C1 segment of cervical spinal cord (tissue), 14 donors: Measurements from ENCODE around the gene ACE.

ENCODE experiments used
- DNase-seq, 14 donors: peaks; one replicate each; lab custom pipeline; 2025; lab: John Stamatoyannopoulos, UW

Gene ACE

DNA sequence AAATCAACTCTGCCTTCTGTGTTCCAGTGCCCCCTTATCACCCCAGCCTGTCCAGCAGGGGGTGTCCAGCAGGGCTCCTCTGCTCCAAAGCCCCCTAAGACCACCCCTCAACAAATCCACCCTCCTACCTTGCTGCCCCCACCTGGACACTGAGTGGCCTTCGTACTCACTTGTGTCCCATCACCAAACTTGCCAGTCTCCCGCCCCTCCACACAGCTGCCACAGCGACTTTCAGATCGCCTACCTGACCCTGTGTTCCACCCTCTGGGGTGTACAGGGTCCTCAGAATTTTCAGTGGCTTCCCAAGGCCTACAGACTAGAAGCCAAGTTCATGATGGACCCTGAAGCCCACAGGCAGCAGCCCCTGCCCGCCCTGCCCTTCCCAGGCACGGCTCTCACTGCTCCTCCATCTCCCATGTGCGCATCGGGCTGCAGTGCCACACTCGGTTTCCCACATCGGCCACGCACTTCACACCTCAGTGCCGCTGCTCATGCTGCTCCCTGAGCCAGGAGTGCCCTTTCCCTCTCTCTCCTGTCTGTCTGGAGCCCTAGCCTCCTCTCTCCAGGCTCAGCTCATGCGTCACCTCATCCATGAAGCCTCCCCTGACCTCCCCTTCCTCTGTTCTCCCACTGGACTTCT lies 58.1 kb downstream of the ACE start:
- DNase-seq, result no peak

DNA sequence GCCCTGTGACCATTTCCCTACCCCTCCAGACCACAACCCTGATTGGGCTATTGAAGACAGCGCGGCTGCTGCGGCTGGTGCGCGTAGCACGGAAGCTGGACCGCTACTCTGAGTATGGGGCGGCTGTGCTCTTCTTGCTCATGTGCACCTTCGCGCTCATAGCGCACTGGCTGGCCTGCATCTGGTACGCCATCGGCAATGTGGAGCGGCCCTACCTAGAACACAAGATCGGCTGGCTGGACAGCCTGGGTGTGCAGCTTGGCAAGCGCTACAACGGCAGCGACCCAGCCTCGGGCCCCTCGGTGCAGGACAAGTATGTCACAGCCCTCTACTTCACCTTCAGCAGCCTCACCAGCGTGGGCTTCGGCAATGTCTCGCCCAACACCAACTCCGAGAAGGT lies 58.8 kb downstream of the ACE start:
- no peak for DNase-seq

DNA sequence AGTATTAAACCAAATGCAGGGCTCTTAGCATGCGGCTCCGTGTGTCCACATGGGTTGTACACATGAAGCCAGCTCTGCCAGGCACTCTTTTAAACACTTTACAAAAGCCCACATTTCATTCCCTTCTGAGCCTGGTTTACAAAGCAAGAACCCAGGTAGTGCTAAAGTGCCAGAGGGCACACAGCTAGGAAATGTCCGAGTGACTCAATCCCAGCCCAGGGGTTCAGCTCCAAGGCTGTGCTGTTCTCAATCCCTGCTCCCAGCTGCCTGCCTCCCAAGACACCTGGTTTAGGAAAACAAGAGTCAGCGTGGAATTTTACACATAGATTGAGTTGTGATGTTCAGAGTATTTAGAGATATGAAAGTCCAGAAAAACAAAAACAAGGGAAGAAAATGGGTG lies 60.1 kb downstream of the ACE start:
- DNase-seq, result no peak

DNA sequence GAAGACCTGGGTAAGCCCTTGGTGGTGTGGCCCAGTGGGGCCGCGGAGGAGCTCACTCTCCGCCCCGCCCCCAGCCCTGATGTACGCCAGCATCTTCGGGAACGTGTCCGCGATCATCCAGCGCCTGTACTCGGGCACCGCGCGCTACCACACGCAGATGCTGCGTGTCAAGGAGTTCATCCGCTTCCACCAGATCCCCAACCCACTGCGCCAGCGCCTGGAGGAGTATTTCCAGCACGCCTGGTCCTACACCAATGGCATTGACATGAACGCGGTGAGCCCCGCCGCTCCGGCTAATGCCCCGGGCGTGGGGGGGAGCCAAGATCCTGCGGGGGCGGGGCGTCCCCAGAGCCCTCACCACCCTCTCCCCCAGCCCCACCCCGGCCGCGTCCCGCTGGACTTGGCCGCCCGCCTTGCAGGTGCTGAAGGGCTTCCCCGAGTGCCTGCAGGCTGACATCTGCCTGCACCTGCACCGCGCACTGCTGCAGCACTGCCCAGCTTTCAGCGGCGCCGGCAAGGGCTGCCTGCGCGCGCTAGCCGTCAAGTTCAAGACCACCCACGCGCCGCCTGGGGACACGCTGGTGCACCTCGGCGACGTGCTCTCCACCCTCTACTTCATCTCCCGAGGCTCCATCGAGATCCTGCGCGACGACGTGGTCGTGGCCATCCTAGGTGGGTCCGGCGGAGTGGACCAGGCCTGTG lies 61.3 kb downstream of the ACE start:
- no peak for DNase-seq

DNA sequence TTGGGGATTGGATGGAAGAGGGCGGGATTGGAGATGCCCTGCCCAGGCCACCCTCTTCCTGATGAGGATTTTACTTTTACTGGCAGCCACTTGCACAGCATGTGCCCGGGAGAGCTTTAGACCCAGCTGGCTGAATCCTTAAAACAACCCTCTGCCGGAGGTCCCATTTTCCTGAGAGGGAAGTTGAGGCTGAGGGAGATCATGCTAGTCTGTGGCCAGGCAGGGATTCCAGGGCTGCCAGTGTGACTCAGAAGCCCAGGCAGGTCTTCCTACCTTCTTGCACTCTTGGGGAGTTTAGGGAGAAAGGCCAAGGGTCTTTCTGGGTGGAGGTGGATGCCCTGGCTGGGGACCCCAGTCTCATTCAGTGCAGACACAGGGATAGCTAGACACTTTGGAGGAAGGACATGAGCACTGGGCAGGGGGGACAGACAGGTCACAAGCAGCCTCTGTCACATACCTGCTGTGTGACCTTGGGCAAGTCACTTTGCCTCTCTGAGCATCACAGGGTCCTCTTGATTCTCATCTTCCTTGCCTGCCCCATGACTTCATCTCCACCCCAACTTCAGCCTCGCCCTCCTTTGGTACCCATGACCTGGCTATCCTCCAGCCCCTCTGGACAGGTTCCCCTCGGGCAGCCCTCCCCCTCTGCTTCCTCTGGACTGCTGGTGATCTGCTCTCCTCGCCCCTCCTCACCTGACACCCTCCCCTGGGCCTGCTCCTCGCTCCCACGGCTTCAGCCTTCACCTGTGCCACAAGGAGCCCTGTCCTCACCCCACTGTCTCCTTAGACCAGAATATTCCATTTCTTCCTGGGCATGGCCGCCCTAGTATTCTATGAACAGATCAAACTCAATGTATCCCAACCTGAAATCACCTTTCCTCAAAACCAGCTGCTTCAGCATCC lies 62.1 kb downstream of the ACE start:
- DNase-seq, result no peak

DNA sequence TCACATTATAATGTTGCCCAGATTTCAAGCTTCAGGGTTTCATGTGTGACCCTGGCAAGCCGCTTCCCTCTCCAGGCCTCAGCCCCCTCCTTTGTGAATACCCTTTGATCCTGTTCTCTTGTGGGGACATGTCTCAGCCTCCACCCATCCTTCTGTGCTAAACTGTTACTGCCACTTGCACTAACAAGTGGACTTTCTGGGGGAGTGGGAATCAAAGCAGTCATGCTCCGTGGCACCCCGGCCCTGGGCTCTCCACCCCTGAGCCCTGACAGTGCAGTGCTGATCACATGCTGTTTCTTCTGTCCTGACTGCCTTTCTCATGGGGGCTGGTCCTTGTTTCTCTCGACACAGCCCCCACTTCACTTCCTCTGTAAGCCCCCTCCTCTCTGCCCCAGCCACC lies 63.7 kb downstream of the ACE start:
- DNase-seq, result no peak

DNA sequence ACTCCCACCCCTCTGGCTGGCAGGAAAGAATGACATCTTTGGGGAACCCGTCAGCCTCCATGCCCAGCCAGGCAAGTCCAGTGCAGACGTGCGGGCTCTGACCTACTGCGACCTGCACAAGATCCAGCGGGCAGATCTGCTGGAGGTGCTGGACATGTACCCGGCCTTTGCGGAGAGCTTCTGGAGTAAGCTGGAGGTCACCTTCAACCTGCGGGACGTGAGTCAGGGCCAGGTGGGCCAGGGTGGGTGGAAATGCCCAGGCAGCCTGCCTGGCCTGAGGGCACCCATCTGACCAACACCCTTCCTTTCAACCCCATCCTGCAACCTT lies 65.3 kb downstream of the ACE start:
- DNase-seq, result no peak

DNA sequence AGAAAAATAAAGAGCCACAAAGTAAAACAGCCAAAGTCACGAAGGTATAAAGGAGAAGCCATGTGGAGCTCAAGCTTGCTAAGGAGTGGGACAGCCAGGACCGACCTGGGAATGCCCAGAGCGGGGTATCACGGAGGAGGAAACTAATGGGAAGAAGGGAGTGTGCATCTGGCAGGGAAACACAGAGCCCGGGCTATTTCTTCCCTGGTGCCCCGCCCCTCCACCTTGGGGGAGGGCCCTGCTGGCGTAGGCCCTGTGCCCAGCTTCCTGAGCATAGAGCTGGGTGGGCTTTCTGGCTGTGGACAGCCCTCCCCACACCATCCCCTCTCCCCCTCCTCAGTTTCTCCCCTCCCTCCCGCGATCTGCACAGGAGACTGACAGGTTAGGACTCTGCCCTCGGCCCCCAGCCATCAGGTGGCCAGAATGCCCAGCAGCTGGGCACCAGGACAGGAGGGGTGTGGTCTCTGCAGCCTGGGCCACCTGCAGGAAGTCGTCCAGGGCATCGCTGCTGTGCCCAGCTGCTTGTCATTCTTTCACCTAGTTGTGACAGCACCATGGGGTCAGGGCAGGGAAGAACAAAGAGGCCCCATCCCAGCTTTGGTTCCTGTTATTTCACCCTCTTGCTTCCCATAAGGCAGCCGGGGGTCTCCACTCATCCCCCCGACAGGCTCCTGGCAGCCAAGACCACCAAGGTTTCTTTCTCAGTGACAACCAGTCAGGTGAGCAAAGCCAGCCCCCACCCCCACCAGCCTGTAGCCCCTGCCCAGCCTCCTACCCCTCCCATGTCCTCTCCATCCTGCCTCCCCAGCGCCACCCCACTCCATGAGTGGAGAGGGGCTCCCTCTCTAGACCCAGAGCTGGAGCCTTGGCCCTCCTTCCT lies 66.3 kb downstream of the ACE start:
- DNase-seq, result no peak

DNA sequence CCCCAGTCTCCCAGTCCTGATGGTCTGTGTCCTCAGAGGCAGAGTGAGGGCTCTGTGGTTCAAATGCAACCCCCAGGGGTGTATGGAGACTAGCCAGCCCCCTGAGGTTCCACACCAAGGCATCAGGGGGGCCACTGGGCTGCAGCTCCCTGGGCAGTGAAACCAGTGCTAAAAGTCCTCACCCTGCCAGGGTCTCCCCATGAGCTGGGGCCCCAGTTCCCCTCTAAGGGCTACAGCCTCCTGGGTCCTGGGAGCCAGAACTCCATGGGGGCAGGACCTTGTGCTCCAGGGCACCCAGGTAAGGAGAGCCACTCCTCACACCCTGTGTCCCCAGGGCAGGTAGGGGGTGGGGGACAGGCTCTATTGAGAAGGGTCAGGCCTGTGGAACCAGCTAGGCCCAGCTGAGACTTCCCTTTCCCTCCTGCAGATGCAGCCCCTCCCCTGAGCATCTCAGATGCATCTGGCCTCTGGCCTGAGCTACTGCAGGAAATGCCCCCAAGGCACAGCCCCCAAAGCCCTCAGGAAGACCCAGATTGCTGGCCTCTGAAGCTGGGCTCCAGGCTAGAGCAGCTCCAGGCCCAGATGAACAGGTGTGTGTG lies 67.1 kb downstream of the ACE start:
- no peak for DNase-seq

DNA sequence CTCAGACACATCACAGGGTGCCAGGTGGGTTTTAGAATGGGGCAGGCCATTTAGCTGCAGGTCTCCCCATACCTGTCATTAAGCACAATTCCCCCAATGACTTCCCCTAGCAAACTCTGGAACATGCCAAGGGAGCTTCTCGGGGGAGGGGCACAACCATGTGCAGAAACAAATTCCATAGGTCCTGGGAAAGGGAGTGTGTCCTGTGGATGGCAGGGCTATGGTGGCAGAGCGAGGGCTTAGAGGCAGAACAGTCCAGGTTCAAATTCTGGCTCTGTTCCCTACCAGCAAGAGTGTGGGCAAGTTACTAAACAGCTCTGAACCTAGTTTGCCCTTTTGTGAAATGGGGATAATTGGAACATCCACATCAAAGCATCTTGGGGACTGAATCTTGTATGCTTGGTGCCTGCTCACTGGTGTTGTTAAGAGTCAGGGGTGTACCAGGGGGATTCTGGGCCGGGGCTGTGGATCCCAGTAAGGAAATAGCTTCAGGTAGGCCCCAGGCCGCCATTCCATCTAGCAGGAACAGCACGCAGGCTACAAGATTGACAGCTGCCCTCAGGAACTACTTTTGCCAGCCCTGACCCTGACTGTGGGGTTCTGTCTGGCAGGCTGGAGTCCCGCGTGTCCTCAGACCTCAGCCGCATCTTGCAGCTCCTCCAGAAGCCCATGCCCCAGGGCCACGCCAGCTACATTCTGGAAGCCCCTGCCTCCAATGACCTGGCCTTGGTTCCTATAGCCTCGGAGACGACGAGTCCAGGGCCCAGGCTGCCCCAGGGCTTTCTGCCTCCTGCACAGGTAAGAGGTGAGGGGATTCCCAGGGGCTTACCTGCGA lies 67.8 kb downstream of the ACE start:
- no peak for DNase-seq

DNA sequence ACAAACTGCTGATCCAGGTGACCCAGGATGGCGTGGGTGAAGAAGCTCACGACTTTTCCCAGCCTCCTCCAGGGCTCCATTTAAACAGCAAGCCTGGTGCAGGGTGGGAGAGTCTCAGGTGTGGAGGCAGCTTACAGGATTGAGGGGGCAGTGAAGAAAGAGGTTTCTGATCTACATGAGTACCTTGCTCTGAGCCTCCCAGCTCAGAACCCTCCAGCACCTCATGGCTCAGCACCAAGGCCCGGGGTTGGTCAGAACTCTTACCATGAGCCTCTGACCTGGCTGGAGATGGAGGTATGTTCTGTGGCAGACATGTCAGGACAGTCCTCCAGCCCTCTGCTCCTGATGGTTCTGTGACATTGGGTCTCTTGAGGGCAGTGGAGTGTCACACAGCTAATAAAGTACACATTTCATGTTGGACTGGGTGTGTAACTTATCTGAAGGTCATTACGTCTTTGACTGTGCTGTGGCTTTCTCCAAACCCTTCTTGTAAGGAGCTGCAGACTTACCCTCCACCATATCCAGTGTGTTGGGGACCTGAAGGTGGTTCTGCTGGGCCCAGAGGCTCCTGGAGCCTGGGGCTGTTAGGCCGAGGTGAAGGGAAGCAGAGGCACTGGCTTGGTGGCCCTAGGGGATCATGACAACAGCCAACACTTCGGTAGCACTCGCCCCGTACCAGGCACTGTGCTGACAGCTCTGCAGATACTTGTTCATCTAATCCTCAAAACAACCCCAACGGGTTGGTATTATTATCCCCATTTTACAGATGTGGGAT lies 69.6 kb downstream of the ACE start:
- DNase-seq, result no peak

DNA sequence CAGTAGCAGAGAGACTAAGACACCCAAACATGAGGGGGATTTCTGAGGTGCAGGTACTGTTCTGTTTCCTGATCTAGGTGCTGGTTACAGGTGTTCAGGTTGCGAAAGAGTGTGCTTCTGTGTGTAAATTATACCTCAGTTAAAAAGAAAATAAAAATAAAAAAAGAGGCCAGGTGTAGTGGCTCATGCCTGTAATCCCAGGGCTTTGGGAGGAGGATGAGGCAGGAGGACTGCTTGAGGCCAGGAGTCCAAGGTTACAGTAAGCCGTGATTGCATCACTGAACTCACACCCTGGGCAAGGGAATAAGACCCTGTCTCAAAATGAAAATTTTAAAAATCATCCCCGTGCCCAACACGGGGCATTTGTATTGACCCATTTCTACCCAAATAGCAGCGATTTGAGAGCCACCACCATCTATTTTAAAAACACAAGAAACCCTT lies 70.2 kb downstream of the ACE start:
- DNase-seq, result no peak
